CD14-positive monocyte (primary cell): ENCODE measurements around the gene MLYCD. TPM values are rescaled to one million over a fixed set of nuclear protein-coding genes. Genes with fewer than 3 reads are reported as not detected.

Source experiments
- DNase-seq, 3 donors: peaks; one replicate each; pipeline ENCODE4 v3.0.0-alpha.2; 2011 to 2022
- H2AFZ ChIP-seq: 2 replicates; pipeline ENCODE4 v1.6.0; 2012; ENCODE audit warnings: mild to moderate bottlenecking, low read depth, low read length, inconsistent platforms; ENCODE audit not compliant: insufficient read depth, poor library complexity, severe bottlenecking
- H3K27ac ChIP-seq, 2 donors: 1 replicate in 1 of 2; 2 replicates in 1 of 2; pipeline ENCODE4 v1.5.1; 2012 to 2013; ENCODE audit warnings: low read length in 2 of 2, control low read depth in 1 of 2, inconsistent platforms in 1 of 2, low read depth in 1 of 2, mild to moderate bottlenecking in 1 of 2
- H3K27me3 ChIP-seq, 2 donors: one replicate each; pipeline versions ENCODE4 v1.6.0 to v1.6.1; 2011 to 2013; ENCODE audit warnings: low read length in 2 of 2; ENCODE audit not compliant: control insufficient read depth in 2 of 2, insufficient read depth in 2 of 2
- H3K36me3 ChIP-seq, 2 donors: replicated peaks in 1 of 2; 1 replicate in 1 of 2; 2 replicates in 1 of 2; pipeline versions ENCODE4 v1.5.1 to v1.6.1; 2012 to 2013; ENCODE audit warnings: low read length in 2 of 2, control low read depth in 1 of 2, inconsistent platforms in 1 of 2, mild to moderate bottlenecking in 1 of 2; ENCODE audit not compliant: insufficient read depth in 2 of 2, control insufficient read depth in 1 of 2
- H3K4me1 ChIP-seq, 2 donors: 1 replicate in 1 of 2; 2 replicates in 1 of 2; pipeline versions ENCODE4 v1.5.1 to v1.6.1; 2012 to 2013; ENCODE audit warnings: low read length in 2 of 2, control low read depth in 1 of 2, inconsistent platforms in 1 of 2, mild to moderate bottlenecking in 1 of 2, moderate library complexity in 1 of 2; ENCODE audit not compliant: insufficient read depth in 2 of 2, control insufficient read depth in 1 of 2
- H3K4me2 ChIP-seq: replicated peaks from 2 replicates; pipeline ENCODE3; 2012; ENCODE audit warnings: low read length, moderate library complexity, mild to moderate bottlenecking; ENCODE audit not compliant: poor library complexity, severe bottlenecking; ENCODE audit errors: extremely low read depth
- H3K4me3 ChIP-seq, 3 experiments: fragments of 200-600 bp in 1 of 3; sonication (generic) in 1 of 3; replicated peaks in 1 of 3; 1 replicate in 2 of 3; 2 replicates in 1 of 3; pipeline ENCODE4 v1.5.1; 2011 to 2013; ENCODE audit warnings: low read length in 3 of 3, mild to moderate bottlenecking in 3 of 3, control low read depth in 2 of 3, low read depth in 2 of 3, inconsistent platforms in 1 of 3, moderate library complexity in 1 of 3
- H3K79me2 ChIP-seq: 2 replicates; pipeline ENCODE4 v1.6.0; 2012; ENCODE audit warnings: mild to moderate bottlenecking, control low read depth, inconsistent platforms, low read length, moderate library complexity; ENCODE audit not compliant: insufficient read depth
- H3K9ac ChIP-seq: 2 replicates; pipeline ENCODE4 v1.6.0; 2017; ENCODE audit warnings: low read length, mild to moderate bottlenecking; ENCODE audit not compliant: insufficient read depth, poor library complexity, severe bottlenecking
- H3K9me3 ChIP-seq, 2 donors: replicated peaks in 1 of 2; 1 replicate in 1 of 2; 2 replicates in 1 of 2; pipeline versions ENCODE4 v1.5.1 to v1.6.1; 2012 to 2013; ENCODE audit warnings: low read length in 2 of 2, control low read depth in 1 of 2; ENCODE audit not compliant: control insufficient read depth in 1 of 2, insufficient read depth in 1 of 2
- H4K20me1 ChIP-seq: 2 replicates; pipeline ENCODE4 v1.6.0; 2012; ENCODE audit warnings: mild to moderate bottlenecking, low read length, control low read depth, moderate library complexity; ENCODE audit not compliant: insufficient read depth
- H3K27ac Mint-ChIP-seq, 7 donors: one replicate each; pipeline ENCODE4 v1.8.0; 2020; ENCODE audit warnings: mild to moderate bottlenecking in 7 of 7, mixed read lengths in 7 of 7, moderate library complexity in 6 of 7, inconsistent platforms in 2 of 7
- H3K27me3 Mint-ChIP-seq, 3 donors: one replicate each; pipeline ENCODE4 v1.8.0; 2021 to 2022; ENCODE audit warnings: low read depth in 3 of 3, mild to moderate bottlenecking in 3 of 3, mixed read lengths in 3 of 3, moderate library complexity in 3 of 3, inconsistent platforms in 1 of 3
- H3K36me3 Mint-ChIP-seq, 2 donors: one replicate each; pipeline ENCODE4 v1.8.0; 2020; ENCODE audit warnings: mixed read lengths in 2 of 2, inconsistent platforms in 1 of 2, mild to moderate bottlenecking in 1 of 2
- H3K4me1 Mint-ChIP-seq: one replicate; pipeline ENCODE4 v1.8.0; 2020; ENCODE audit warnings: mild to moderate bottlenecking, mixed read lengths
- H3K4me3 Mint-ChIP-seq, 2 donors: one replicate each; pipeline ENCODE4 v1.8.0; 2020; ENCODE audit warnings: mild to moderate bottlenecking in 2 of 2, mixed read lengths in 2 of 2, moderate library complexity in 1 of 2
- H3K9me3 Mint-ChIP-seq, 7 donors: one replicate each; pipeline ENCODE4 v1.8.0; 2020 to 2022; ENCODE audit warnings: mixed read lengths in 7 of 7, mild to moderate bottlenecking in 6 of 7, moderate library complexity in 6 of 7, inconsistent platforms in 2 of 7
- CTCF ChIP-seq: fragments of 200-600 bp; IDR thresholded peaks from one replicate; pipeline ENCODE4 v1.8.0; 2022; ENCODE audit warnings: antibody characterized with exemption, mild to moderate bottlenecking
- WGBS: methylation state at CpG from one replicate; pipeline ENCODE4 v1.1.5; 2013; ENCODE audit warnings: missing lambda C conversion rate; ENCODE audit not compliant: insufficient coverage; 5-methylcytosine and 5-hydroxymethylcytosine counted together
- intact Hi-C, 2 donors: fragments of 100-400 bp; cut with micrococcal nuclease; formaldehyde crosslinking; loops; one replicate each; pipeline versions ENCODE4 v1.15.0 to v1.15.1; 2023
- polyA plus RNA-seq, 3 donors: library from polyadenylated mRNA; depleted of rRNA in 1 of 3; unstranded in 2 of 3; stranded (reverse) in 1 of 3; fragments of 300-500 nt in 2 of 3; fragments of >200 nt in 1 of 3; fragmentation: Illumina TruSeq in 2 of 3; gene quantifications; 1 replicate in 2 of 3; 2 replicates in 1 of 3; pipeline ENCODE4 v1.2.3, GENCODE V29; 2012 to 2021

Gene MLYCD
- polyA plus RNA-seq, 3 donors: 1.2 to 2.4 (median 1.3) TPM

GRCh38 chr16:83958846-83959565 is 60.1 kb downstream of the MLYCD start:
- no peaks in the 10 kb centered on the region for H3K9me3 ChIP-seq
- H3K4me3 Mint-ChIP-seq: no peak overlapping the region
- H4K20me1 ChIP-seq: no peaks in the 10 kb centered on the region
- H3K4me2 ChIP-seq: no peak overlapping the region
- TF ChIP-seq CTCF: no peak
- WGBS: 94% methylated on average over 7 of the region's 21 CpGs
- H3K27ac ChIP-seq: no peak overlapping the region
- peaks cover 10% of the 10 kb centered on the region in 2 donors for H3K4me1 ChIP-seq
- no peaks in the 10 kb centered on the region for H3K79me2 ChIP-seq
- no peak for DNase-seq
- H3K36me3 ChIP-seq: peaks cover 9 to 12% of the 10 kb centered on the region in 2 donors
- H3K36me3 Mint-ChIP-seq: peaks cover 37 to 58% of the 10 kb centered on the region in 2 donors
- H3K9ac ChIP-seq: no peak overlapping the region
- peaks cover 8 to 22% (median 9%) of the 10 kb centered on the region in 3 donors for H3K27me3 Mint-ChIP-seq
- H3K27me3 ChIP-seq: no peaks in the 10 kb centered on the region
- intact Hi-C loops: no loop called here
- peak overlapping the region in 1 of 7 donors; percentile 28 for H3K27ac Mint-ChIP-seq
- H3K4me3 ChIP-seq: no peak overlapping the region
- H3K4me1 Mint-ChIP-seq: peaks cover 12% of the 10 kb centered on the region
- no peak overlapping the region for H2AFZ ChIP-seq
- H3K9me3 Mint-ChIP-seq: peaks cover 0 to 2% (median 0%) of the 10 kb centered on the region in 7 donors

DNA sequence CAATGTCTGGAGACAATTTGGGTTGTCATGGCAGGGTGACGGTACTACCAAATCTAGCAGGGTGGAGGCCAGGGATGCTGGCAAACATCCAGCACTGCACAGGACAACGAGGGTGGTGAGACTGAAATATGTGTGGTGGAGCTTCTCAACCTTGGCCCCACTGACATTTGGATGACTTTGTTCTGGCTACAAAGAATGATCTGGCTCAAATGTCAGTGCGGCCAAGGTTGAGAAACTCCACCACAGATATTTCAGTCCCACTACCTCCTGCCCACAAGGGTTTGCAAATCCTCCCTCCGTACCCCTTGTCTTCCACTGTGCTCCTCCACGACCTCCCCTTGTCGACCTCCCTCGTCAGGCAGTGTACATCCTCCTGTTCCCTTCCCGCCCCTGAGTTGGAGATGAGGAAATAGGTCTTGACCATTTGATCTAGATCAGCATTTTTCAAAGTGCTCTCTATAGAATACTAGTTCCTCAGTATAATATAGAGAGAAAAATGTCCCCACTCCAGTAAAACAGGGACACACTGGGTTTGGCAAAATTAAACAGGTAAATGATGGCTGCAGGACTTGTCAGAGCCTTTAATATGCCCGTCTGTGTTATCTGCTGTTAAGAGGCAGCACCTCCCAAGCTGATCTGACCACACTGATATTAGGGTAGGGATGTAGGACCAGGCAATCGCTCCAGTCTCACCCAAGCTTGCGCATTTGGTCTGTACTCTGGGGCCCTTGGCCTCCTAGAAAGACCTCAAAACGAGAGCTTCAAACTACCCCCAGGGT is 60.9 kb downstream of the MLYCD start:
- Histone ChIP-seq H3K79me2 (no peaks in the 10 kb centered on the region), H3K27me3 (no peaks in the 10 kb centered on the region), H2AFZ (no peak overlapping the region), H3K9me3 (no peaks in the 10 kb centered on the region), H3K4me3 (no peak overlapping the region), H3K36me3 (peaks cover 9 to 12% of the 10 kb centered on the region in 2 donors), H3K4me2 (no peak overlapping the region), H3K4me1 (peaks cover 1 to 2% of the 10 kb centered on the region in 2 donors), H3K9ac (no peak overlapping the region), H4K20me1 (no peaks in the 10 kb centered on the region), H3K27ac (no peak overlapping the region)
- no peak for DNase-seq
- intact Hi-C loops: loop anchor here (5.0 to 10.0 kb wide), 2 partner anchors 97 to 545 kb away; partner anchors contain the start of gene MEAK7 (in 1 of the 2)
- Mint-ChIP-seq H3K27me3 (peaks cover 2 to 17% (median 5%) of the 10 kb centered on the region in 3 donors), H3K4me1 (peaks cover 4% of the 10 kb centered on the region), H3K4me3 (no peak overlapping the region), H3K27ac (no peak overlapping the region), H3K36me3 (peaks cover 37 to 55% of the 10 kb centered on the region in 2 donors), H3K9me3 (peaks cover 0 to 2% (median 0%) of the 10 kb centered on the region in 7 donors)
- 93% methylated on average over 5 of the region's 12 CpGs for WGBS
- no peak for TF ChIP-seq CTCF
